Activated CD4-positive, alpha-beta T cell treated with anti-CD3 and anti-CD28 coated beads, Interleukin-2, amount 10 ng/mL, durations not matched to agents 7 days and 5 days (primary cell): ENCODE results near the gene CD81. TPM values are rescaled to one million over a fixed set of nuclear protein-coding genes. Genes with fewer than 3 reads are reported as not detected.
"Not testable (repeated sequence)": the region's sequence is repeated elsewhere in the genome, so short reads cannot be mapped to it uniquely, and the experiment has no call there.

Experiments used
- CTCF ChIA-PET: fragments of 350-600 bp; sonication (Branson Sonifier 250); formaldehyde crosslinking; loops from one replicate; lab custom pipeline; 2021; ENCODE audit warnings: antibody characterized with exemption; lab: Charles Lee
- POLR2A ChIA-PET: fragments of 350-600 bp; sonication (Branson Sonifier 250); formaldehyde crosslinking; loops from one replicate; lab custom pipeline; 2021; ENCODE audit warnings: antibody characterized with exemption; lab: Charles Lee
- DNase-seq: peaks from one replicate; pipeline ENCODE4 v3.0.0-alpha.2; 2020
- H3K27ac Mint-ChIP-seq: one replicate; pipeline ENCODE4 v1.8.0; 2021; ENCODE audit warnings: mild to moderate bottlenecking, moderate library complexity, mixed read lengths
- H3K27me3 Mint-ChIP-seq: one replicate; pipeline ENCODE4 v1.8.0; 2021; ENCODE audit warnings: mixed read lengths
- H3K36me3 Mint-ChIP-seq: one replicate; pipeline ENCODE4 v1.8.0; 2021; ENCODE audit warnings: low read depth, mixed read lengths
- H3K4me1 Mint-ChIP-seq: one replicate; pipeline ENCODE4 v1.8.0; 2021; ENCODE audit warnings: mixed read lengths
- H3K4me3 Mint-ChIP-seq: one replicate; pipeline ENCODE4 v1.8.0; 2021; ENCODE audit warnings: mild to moderate bottlenecking, moderate library complexity, mixed read lengths
- H3K9me3 Mint-ChIP-seq: one replicate; pipeline ENCODE4 v1.8.0; 2021; ENCODE audit warnings: mixed read lengths
- total RNA-seq, 2 experiments: library from RNA; stranded (reverse); gene quantifications; one replicate each; pipeline ENCODE4 v1.2.3, GENCODE V29; 2021

CD81 gene
- total RNA-seq, 2 experiments from 2014 or later, result 137 to 157 TPM

DNA sequence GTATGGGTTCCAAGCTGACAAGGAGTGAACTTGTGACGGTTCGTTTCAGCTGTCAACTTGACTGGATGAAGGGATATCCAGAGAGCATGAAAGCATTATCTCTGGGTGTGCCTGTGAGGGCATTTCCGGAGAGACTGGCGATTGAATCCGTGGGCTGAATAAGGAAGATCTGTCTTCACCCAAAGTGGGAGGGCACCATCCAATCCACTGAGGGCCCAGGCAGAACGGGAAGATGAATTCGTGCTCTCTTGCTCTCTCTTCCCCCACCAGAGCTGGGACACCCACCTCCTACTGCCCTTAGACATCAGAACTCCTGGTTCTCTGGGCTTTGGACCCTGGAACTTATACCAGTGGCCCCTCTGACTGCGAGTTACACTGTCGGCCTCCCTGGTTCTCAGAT is 15.5 kb upstream of the CD81 start:
- no peaks in the 10 kb centered on the region for H3K4me1 Mint-ChIP-seq
- CTCF ChIA-PET, result interaction anchor here (1.0 kb wide), 1 partner anchor 57 kb away, joined by 3 read pairs; no protein-coding TSS in a partner anchor
- H3K4me3 Mint-ChIP-seq, result no peak overlapping the region
- DNase-seq, result no peak
- no peaks in the 10 kb centered on the region for H3K9me3 Mint-ChIP-seq
- no peaks in the 10 kb centered on the region for H3K36me3 Mint-ChIP-seq
- POLR2A ChIA-PET, result no interaction called here
- no peaks in the 10 kb centered on the region for H3K27me3 Mint-ChIP-seq
- H3K27ac Mint-ChIP-seq, result no peak overlapping the region

DNA sequence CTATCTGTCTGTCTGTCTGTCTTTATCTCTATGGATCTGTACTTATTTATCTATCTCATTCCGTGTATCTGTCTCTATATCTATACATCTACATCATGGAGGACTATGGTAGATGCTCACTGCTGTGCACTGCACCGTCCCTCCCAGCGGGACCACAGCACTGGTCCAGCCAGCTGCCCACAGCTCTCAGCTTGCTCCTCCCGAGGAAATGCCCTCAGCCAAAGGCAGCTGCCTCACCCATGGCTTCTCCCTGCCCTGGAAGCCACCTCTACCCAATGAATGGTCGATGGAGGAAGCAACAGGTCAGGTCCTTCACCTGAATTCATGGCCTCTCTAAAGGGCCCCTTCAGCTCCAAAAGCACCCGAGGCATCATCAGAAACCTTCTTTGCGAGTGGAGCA is 14.7 kb upstream of the CD81 start:
- DNase-seq, result no peak
- H3K4me1 Mint-ChIP-seq, result no peaks in the 10 kb centered on the region
- H3K36me3 Mint-ChIP-seq, result no peaks in the 10 kb centered on the region
- no peaks in the 10 kb centered on the region for H3K27me3 Mint-ChIP-seq
- ChIA-PET CTCF (interaction anchor here (1.0 kb wide), 1 partner anchor 58 kb away, joined by 3 read pairs; no protein-coding TSS in a partner anchor), POLR2A (no interaction called here)
- no peaks in the 10 kb centered on the region for H3K9me3 Mint-ChIP-seq
- H3K27ac Mint-ChIP-seq, result no peak overlapping the region
- no peak overlapping the region for H3K4me3 Mint-ChIP-seq

DNA sequence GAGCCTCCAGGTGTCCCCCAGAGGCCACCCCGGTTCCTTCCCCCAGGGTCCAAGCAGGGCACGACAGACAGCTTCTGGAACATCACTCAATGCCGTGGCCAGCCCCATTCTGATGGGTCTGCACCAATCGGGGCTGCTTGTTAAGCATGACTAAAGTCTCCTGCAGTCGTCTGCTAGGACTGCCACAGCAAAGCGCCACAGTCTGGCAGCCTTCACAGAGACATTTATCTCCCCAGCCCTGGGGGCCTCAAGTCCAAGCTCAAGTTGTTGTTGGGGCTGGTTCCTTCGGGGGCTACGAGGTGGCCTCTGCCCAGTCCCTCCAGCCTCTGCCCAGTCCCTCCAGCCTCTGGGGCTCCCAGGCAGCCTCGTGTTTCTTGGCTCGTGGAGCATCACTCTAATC is 14.0 kb upstream of the CD81 start:
- no peak for DNase-seq
- H3K4me1 Mint-ChIP-seq, result no peaks in the 10 kb centered on the region
- no peak overlapping the region for H3K27ac Mint-ChIP-seq
- POLR2A ChIA-PET, result no interaction called here
- H3K4me3 Mint-ChIP-seq, result no peak overlapping the region
- H3K27me3 Mint-ChIP-seq, result no peaks in the 10 kb centered on the region
- no peaks in the 10 kb centered on the region for H3K9me3 Mint-ChIP-seq
- H3K36me3 Mint-ChIP-seq, result no peaks in the 10 kb centered on the region
- CTCF ChIA-PET, result no interaction called here

DNA sequence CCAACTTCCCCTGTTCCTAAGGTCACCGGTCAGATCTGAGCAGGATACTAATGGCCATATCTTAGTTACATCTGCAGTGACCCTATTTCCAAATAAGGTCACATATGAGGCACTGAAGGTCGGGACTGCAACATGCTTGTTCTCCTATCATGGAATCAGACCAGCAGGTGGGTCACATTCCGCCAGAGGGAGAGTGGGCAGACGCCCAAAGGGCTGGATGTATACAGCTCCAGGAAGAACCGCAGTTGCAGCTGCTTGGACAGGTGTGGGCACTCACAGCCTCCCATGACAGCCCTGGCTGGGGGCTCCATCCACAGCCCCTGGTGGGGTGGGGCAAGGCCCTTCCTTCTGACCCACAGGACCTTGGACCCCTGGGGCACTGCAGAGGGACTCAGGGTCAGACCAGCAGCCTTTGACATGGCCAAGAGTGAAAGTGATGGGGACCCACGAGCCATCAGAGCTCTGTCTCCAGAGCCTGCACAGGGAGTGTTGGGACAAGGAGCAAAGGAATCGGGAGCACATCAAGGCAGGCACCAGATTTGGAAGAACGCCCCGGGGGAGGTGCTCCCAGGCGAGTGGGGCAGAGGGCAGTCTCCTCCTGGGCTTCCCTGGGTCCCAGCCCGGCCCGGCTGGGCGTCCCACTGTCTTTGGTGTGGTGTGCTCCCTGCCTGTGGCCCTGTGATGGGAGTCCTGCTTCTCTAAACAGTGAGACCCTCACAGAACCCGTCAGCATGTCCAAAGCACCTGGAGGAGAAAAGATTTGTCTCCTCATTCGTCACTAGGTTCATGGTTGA is 13.3 kb upstream of the CD81 start:
- no peaks in the 10 kb centered on the region for H3K4me1 Mint-ChIP-seq
- CTCF ChIA-PET, result no interaction called here
- H3K36me3 Mint-ChIP-seq, result no peaks in the 10 kb centered on the region
- H3K27me3 Mint-ChIP-seq, result no peaks in the 10 kb centered on the region
- H3K9me3 Mint-ChIP-seq, result no peaks in the 10 kb centered on the region
- no peak overlapping the region for H3K27ac Mint-ChIP-seq
- POLR2A ChIA-PET, result no interaction called here
- DNase-seq, result no peak
- H3K4me3 Mint-ChIP-seq, result no peak overlapping the region

DNA sequence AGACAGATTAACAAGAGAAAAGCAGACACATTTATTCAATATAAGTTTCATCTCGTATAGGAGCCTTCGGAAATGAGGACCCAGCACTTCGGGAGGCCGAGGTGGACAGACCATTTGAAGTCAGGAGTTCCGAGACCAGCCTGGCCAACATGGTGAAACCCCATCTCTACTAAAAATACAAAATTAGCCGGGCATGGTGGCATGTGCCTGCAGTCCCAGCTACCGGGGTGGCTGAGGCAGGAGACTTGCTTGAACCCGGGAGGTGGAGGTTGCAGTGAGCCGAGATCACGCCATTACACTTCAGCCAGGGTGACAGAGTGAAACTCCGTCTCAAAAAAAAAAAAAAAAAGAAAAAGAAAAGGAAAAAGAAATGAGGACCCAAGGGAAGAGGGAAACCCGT is 12.7 kb upstream of the CD81 start:
- H3K27me3 Mint-ChIP-seq, H3K4me3 Mint-ChIP-seq, H3K27ac Mint-ChIP-seq, H3K36me3 Mint-ChIP-seq, CTCF ChIA-PET, H3K4me1 Mint-ChIP-seq, H3K9me3 Mint-ChIP-seq, DNase-seq, POLR2A ChIA-PET: not testable (repeated sequence)

DNA sequence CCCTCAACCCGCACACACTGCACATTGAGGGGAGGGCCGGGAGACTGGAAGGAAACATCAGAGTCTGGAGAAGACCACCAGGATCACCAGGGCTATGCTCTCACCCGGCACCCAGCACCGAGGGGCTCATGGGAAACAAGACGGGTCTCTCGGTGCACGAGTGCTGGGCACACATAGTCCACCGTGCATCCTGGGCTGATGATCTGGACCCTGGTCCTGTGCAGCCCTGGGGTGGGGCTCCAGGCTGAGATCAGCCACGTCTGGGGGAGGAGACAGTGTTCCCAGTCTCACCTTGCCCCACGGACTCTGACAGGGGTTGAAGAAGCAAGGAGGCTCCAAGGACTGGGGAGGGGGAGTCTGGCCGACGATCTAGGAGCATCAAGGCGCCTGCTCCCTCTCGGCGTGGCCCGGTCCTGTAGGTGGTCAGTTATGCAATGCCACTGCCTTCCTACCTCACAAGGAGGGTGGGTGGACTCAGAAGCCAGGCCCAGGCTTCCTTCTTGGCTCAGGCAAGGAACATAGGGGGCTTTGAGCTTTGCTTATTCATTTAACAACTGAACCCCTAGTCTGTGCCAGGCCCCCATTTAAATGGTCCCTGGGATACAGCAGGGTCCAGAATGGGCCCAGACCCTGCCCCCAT is 11.4 kb upstream of the CD81 start:
- POLR2A ChIA-PET, result no interaction called here
- Mint-ChIP-seq H3K4me3 (no peak overlapping the region), H3K36me3 (no peaks in the 10 kb centered on the region), H3K27me3 (no peaks in the 10 kb centered on the region), H3K4me1 (no peaks in the 10 kb centered on the region), H3K9me3 (no peaks in the 10 kb centered on the region), H3K27ac (no peak overlapping the region)
- no peak for DNase-seq
- CTCF ChIA-PET, result no interaction called here

DNA sequence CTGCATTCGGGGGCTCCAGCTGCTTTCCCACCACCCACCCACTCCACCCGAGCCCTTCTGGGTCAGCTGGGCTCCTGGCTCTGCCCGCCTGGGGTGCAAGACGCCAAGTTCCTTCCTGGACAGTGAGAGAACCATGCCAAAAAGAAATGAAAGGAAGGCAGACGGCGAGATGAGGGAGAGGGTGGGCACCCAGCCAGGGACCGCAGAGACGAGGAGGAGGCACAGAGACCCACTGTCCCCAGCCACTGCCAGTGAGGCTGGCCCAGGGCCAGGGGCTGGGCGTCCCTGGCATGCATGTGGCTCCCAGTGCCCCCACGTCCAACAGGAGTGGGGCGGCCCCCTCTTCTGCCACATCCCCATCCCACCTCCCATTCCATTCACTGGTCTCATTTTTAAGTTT is 10.8 kb upstream of the CD81 start:
- no peak for DNase-seq
- CTCF ChIA-PET, result interaction anchor here (0.6 kb wide), 1 partner anchor 204 kb away, joined by 3 read pairs; no protein-coding TSS in a partner anchor
- POLR2A ChIA-PET, result no interaction called here
- no peaks in the 10 kb centered on the region for H3K27me3 Mint-ChIP-seq
- H3K4me3 Mint-ChIP-seq, result no peak overlapping the region
- H3K4me1 Mint-ChIP-seq, result no peaks in the 10 kb centered on the region
- H3K36me3 Mint-ChIP-seq, result no peaks in the 10 kb centered on the region
- no peak overlapping the region for H3K27ac Mint-ChIP-seq
- H3K9me3 Mint-ChIP-seq, result no peaks in the 10 kb centered on the region

DNA sequence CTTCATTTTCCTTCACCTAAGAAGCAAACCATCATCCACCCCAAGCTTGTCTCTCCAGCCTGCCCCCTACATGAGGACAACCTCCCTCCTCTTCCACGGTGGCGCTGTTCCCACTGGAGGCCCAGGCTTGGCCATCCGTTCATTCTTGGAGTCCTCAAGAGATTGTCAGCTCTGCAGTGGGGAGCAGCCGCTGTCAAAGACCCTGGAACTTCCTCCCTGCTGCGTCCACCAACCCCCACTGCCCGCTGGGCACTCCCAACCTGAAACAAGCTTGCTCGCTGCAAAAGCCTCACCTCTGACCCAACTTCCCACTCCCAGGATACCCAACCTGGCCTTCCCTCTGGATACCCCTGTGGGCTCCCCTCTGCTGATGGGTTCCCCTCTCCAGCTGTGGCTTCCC is 10.4 kb upstream of the CD81 start:
- Mint-ChIP-seq H3K27me3 (no peaks in the 10 kb centered on the region), H3K4me3 (no peak overlapping the region), H3K9me3 (no peaks in the 10 kb centered on the region), H3K36me3 (no peaks in the 10 kb centered on the region), H3K4me1 (no peaks in the 10 kb centered on the region), H3K27ac (no peak overlapping the region)
- CTCF ChIA-PET, result interaction anchor here (0.6 to 1.1 kb wide), 3 partner anchors 53 to 521 kb away, joined by 3 read pairs; no protein-coding TSS in a partner anchor
- POLR2A ChIA-PET, result no interaction called here
- no peak for DNase-seq

DNA sequence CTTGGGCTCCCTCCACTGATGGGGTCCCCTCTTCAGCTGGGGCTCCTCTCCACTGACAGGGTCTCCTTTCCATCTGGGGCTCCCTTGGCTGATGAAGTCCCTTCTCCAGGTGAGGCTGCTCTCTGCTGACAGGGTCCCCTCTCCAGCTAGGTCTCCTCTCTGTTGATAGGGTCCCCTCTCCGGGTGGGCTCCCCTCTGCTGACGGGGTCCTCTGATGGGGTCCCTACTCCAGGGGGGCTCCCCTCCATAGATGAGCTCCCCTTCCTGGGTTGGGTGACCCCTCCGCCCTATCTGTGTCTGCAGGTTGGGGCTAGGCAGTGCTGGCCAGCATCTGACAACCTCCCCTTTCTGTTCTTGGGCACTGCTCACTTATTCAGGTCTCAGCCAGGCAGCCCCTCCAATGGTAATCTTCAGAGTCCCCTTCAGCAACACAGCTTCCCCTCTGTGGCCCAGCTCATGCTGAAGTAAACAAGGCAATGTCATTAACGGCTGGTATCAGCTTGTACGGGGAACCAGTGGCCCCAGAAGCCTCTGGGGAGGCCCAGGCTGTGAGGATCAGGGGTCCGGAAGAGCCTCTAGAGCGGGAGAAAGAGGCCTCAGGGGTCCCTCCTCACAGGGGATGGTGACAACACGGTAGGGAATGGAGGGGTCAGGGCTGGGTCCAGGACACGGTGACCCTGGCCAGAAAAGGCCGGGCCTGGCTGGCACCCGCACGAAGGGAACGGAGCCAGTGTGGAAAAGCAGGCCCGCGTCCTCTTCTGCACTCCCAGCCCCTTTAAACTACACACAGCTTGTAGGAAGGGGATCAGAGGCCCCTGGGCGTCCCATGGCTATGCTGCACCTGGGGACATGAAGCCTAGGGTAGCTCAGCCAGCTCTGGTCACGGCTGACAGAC is 9.6 kb upstream of the CD81 start:
- no peaks in the 10 kb centered on the region for H3K36me3 Mint-ChIP-seq
- no peaks in the 10 kb centered on the region for H3K27me3 Mint-ChIP-seq
- no peaks in the 10 kb centered on the region for H3K4me1 Mint-ChIP-seq
- ChIA-PET POLR2A (no interaction called here), CTCF (interaction anchor here (0.5 to 1.1 kb wide), 5 partner anchors 52 to 520 kb away, joined by 3 read pairs; no protein-coding TSS in a partner anchor)
- H3K27ac Mint-ChIP-seq, result no peak overlapping the region
- DNase-seq, result no peak
- no peak overlapping the region for H3K4me3 Mint-ChIP-seq
- no peaks in the 10 kb centered on the region for H3K9me3 Mint-ChIP-seq

DNA sequence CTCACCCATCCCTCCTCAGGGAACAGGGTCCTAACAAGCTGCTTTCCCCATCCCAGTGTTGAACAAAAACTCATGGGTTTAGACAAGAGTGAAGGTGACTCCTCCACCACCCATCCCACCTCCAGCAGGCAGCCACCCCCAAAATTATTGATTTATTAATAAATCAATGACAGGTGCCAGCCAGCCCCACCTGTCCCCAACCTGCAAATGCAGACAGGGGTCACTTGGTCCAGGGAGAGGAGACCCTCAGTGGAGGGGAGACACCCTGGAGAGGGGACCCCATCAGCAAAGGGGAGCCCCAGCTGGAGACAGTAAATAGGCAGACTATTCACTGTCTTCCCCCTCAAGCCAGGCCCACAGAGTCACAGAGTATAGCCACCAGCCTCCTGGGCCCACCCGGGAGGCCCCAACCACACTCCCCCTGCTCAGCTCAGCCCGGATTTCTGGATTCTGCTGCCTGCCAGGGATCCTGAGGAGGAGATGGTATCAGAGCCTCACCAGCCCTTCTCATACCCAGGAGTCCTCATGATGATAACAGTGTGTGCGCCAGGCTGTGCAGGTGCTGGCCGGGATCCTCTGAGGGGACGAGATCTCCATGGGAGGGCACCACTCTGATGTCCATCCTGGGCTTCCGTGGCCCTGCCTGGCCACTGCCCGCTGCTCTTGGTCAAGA is 8.8 kb upstream of the CD81 start:
- Mint-ChIP-seq H3K27ac (no peak overlapping the region), H3K4me3 (no peak overlapping the region), H3K9me3 (no peaks in the 10 kb centered on the region), H3K27me3 (no peaks in the 10 kb centered on the region), H3K4me1 (no peaks in the 10 kb centered on the region), H3K36me3 (no peaks in the 10 kb centered on the region)
- ChIA-PET CTCF (interaction anchor here (0.5 to 1.1 kb wide), 2 partner anchors 63 to 261 kb away, joined by 3 read pairs; no protein-coding TSS in a partner anchor), POLR2A (no interaction called here)
- no peak for DNase-seq

DNA sequence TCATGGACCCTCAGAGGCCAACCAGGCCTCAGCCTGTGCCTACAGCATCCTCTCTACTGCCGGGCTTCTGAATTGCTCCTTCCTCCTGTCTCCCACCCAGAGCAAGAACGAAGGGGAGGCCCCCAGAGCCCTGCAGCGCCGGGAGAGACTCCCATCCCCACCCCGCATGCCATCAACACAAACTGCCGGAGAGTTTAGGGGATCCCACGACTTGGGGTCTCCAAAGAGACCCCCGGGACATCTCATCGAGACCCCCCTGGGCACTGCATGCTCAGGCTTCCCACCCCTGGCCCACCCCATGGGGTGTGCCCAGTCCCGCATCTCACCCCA is 8.3 kb upstream of the CD81 start:
- DNase-seq, result no peak
- Mint-ChIP-seq H3K27me3 (no peaks in the 10 kb centered on the region), H3K4me3 (no peak overlapping the region), H3K36me3 (no peaks in the 10 kb centered on the region), H3K9me3 (no peaks in the 10 kb centered on the region), H3K4me1 (no peaks in the 10 kb centered on the region), H3K27ac (no peak overlapping the region)
- POLR2A ChIA-PET, result no interaction called here
- CTCF ChIA-PET, result no interaction called here

DNA sequence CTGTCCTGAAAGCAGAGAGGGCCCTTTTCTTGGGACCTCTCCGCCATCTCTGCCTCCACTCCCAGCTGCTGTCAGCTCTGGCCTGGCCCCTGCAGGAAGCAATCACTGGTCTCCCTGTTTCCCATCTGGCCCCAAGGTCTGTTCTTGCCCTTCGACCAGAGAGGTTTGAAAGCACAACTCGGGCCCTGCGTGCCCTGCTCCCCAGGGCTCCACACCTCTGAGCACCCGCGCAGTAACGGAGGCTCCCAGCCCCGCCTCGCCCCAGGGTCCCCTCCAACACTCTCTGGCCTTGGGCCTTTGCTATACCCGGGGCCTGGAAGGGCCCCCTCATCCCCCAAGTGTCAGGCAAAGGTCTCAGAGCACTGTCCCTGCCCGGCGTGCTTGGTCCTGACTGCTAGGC is 7.8 kb upstream of the CD81 start:
- Mint-ChIP-seq H3K36me3 (no peaks in the 10 kb centered on the region), H3K9me3 (no peaks in the 10 kb centered on the region), H3K4me3 (no peak overlapping the region), H3K27ac (no peak overlapping the region), H3K4me1 (no peaks in the 10 kb centered on the region), H3K27me3 (no peaks in the 10 kb centered on the region)
- ChIA-PET POLR2A (no interaction called here), CTCF (no interaction called here)
- no peak for DNase-seq
